Loucy (cell line): Measurements from ENCODE around the gene SPEG.

ENCODE experiments used
- CTCF ChIP-seq: fragments of 200-600 bp; sonication (generic); conservative IDR thresholded peaks from 2 replicates; pipeline ENCODE4 v1.5.1; 2014; ENCODE audit warnings: mild to moderate bottlenecking, antibody characterized with exemption, low read length
- EZH2phosphoT487 ChIP-seq: fragments of 200-600 bp; IDR thresholded peaks from 2 replicates; pipeline ENCODE4 v1.6.1; 2018; ENCODE audit warnings: antibody characterized with exemption, mild to moderate bottlenecking, moderate library complexity, borderline replicate concordance

- TF ChIP-seq CTCF (no peak), EZH2phosphoT487 (no peak)
Measured at GRCh38 chr2:219449609-219450008, 15.0 kb downstream of the SPEG start.
